ENCODE measurements around the gene MBOAT1. TPM values are rescaled to one million over a fixed set of nuclear protein-coding genes. Genes with fewer than 3 reads are reported as not detected.

The MBOAT1 gene
- polyA plus RNA-seq, 3 donors, result 6.8 to 59.1 (median 8.1) TPM

- Histone ChIP-seq H3K4me3 (replicated peaks in 1 of 3; ENCODE audit: low read depth in 2 of 3, low read length in 3 of 3) (no peak overlapping the region), H3K4me1 (ENCODE audit: control insufficient read depth in 1 of 2, insufficient read depth in 2 of 2, low read length in 2 of 2) (peaks cover 29 to 43% of the 10 kb centered on the region in 2 donors), H3K36me3 (replicated peaks in 1 of 2; ENCODE audit: control insufficient read depth in 1 of 2, insufficient read depth in 2 of 2, low read length in 2 of 2) (peaks cover 2 to 16% of the 10 kb centered on the region in 2 donors), H4K20me1 (ENCODE audit: insufficient read depth, low read length) (peaks cover 33% of the 10 kb centered on the region), H3K9me3 (replicated peaks in 1 of 2; ENCODE audit: control insufficient read depth in 1 of 2, insufficient read depth in 1 of 2, low read length in 2 of 2) (no peaks in the 10 kb centered on the region), H3K9ac (ENCODE audit: insufficient read depth, low read length, poor library complexity, severe bottlenecking) (no peak overlapping the region), H3K27ac (ENCODE audit: low read depth in 1 of 2, low read length in 2 of 2) (peak overlapping the region in 1 of 2 donors; percentile 38), H3K4me2 (replicated peaks; ENCODE audit: extremely low read depth, low read length, poor library complexity, severe bottlenecking) (no peak overlapping the region), H3K79me2 (ENCODE audit: insufficient read depth, low read length) (peaks cover 95% of the 10 kb centered on the region), H2AFZ (ENCODE audit: insufficient read depth, low read depth, low read length, poor library complexity, severe bottlenecking) (no peak overlapping the region), H3K27me3 (ENCODE audit: control insufficient read depth in 2 of 2, insufficient read depth in 2 of 2, low read length in 2 of 2) (no peaks in the 10 kb centered on the region)
- intact Hi-C loops (cut with micrococcal nuclease), result no loop called here
- no peaks in the 10 kb centered on the region for H3K9me3 Mint-ChIP-seq
- H3K27ac Mint-ChIP-seq, result peak overlapping the region in 3 of 7 donors; percentile 13 to 51 (median 32)
- WGBS (ENCODE audit: insufficient coverage), result 87% methylated on average over 5 of the region's 6 CpGs
- TF ChIP-seq CTCF (IDR thresholded peaks at IDR 0.05), result no peak
- peaks cover 49% of the 10 kb centered on the region for H3K4me1 Mint-ChIP-seq
- no peak overlapping the region for H3K4me3 Mint-ChIP-seq
- DNase-seq, result no peak
- H3K36me3 Mint-ChIP-seq, result peaks cover 19 to 24% of the 10 kb centered on the region in 2 donors
- no peaks in the 10 kb centered on the region for H3K27me3 Mint-ChIP-seq (ENCODE audit: low read depth in 3 of 3)
These were observed 13.5 kb downstream of the MBOAT1 start for GRCh38 chr6:20198775-20199174.

GRCh38 chr6:20198156-20198774 lies 14.0 kb downstream of the MBOAT1 start:
- Mint-ChIP-seq H3K4me3 (no peak overlapping the region), H3K9me3 (no peaks in the 10 kb centered on the region), H3K27me3 (ENCODE audit: low read depth in 3 of 3) (no peaks in the 10 kb centered on the region), H3K36me3 (peaks cover 21 to 25% of the 10 kb centered on the region in 2 donors), H3K27ac (peak overlapping the region; percentile 13 to 80 (median 51)), H3K4me1 (peaks cover 45% of the 10 kb centered on the region)
- H3K9me3 ChIP-seq (replicated peaks in 1 of 2; ENCODE audit: control insufficient read depth in 1 of 2, insufficient read depth in 1 of 2, low read length in 2 of 2), result no peaks in the 10 kb centered on the region
- H3K4me2 ChIP-seq (replicated peaks; ENCODE audit: extremely low read depth, low read length, poor library complexity, severe bottlenecking), result no peak overlapping the region
- H2AFZ ChIP-seq (ENCODE audit: insufficient read depth, low read depth, low read length, poor library complexity, severe bottlenecking), result no peak overlapping the region
- DNase-seq, result no peak
- intact Hi-C loops (cut with micrococcal nuclease), result no loop called here
- no peaks in the 10 kb centered on the region for H3K27me3 ChIP-seq (ENCODE audit: control insufficient read depth in 2 of 2, insufficient read depth in 2 of 2, low read length in 2 of 2)
- H3K4me1 ChIP-seq (ENCODE audit: control insufficient read depth in 1 of 2, insufficient read depth in 2 of 2, low read length in 2 of 2), result peaks cover 25 to 39% of the 10 kb centered on the region in 2 donors
- peaks cover 2 to 16% of the 10 kb centered on the region in 2 donors for H3K36me3 ChIP-seq (replicated peaks in 1 of 2; ENCODE audit: control insufficient read depth in 1 of 2, insufficient read depth in 2 of 2, low read length in 2 of 2)
- H3K27ac ChIP-seq (ENCODE audit: low read depth in 1 of 2, low read length in 2 of 2), result no peak overlapping the region
- no peak for TF ChIP-seq CTCF (IDR thresholded peaks at IDR 0.05)
- no peak overlapping the region for H3K9ac ChIP-seq (ENCODE audit: insufficient read depth, low read length, poor library complexity, severe bottlenecking)
- H3K4me3 ChIP-seq (replicated peaks in 1 of 3; ENCODE audit: low read depth in 2 of 3, low read length in 3 of 3), result no peak overlapping the region
- WGBS (ENCODE audit: insufficient coverage), result 100% methylated on average over 3 of the region's 6 CpGs
- peaks cover 92% of the 10 kb centered on the region for H3K79me2 ChIP-seq (ENCODE audit: insufficient read depth, low read length)
- H4K20me1 ChIP-seq (ENCODE audit: insufficient read depth, low read length), result peaks cover 33% of the 10 kb centered on the region
